Thyroid gland (tissue), 4 donors: ENCODE results near the gene JRKL. TPM values are rescaled to one million over a fixed set of nuclear protein-coding genes. Genes with fewer than 3 reads are reported as not detected.

Experiments used
- DNase-seq, 2 donors: peaks; one replicate each; pipeline ENCODE4 v3.0.0-alpha.2; 2019
- H3K27ac ChIP-seq, 3 donors: fragments of 200-600 bp; sonication (generic); 1 replicate in 2 of 3; 2 replicates in 1 of 3; pipeline ENCODE4 v1.5.1; 2016 to 2019; ENCODE audit warnings: mild to moderate bottlenecking in 1 of 3, moderate library complexity in 1 of 3
- H3K27me3 ChIP-seq: fragments of 200-600 bp; sonication (generic); one replicate; pipeline ENCODE4 v1.5.1; 2019
- H3K36me3 ChIP-seq, 2 donors: fragments of 200-600 bp; sonication (generic); one replicate each; pipeline ENCODE4 v1.5.1; 2016 to 2019
- H3K4me1 ChIP-seq, 2 donors: fragments of 200-600 bp; sonication (generic); one replicate each; pipeline ENCODE4 v1.5.1; 2017 to 2019
- H3K4me3 ChIP-seq, 3 donors: fragments of 200-600 bp; sonication (generic); replicated peaks in 1 of 3; 1 replicate in 2 of 3; 2 replicates in 1 of 3; pipeline ENCODE4 v1.5.1; 2016; ENCODE audit warnings: mild to moderate bottlenecking in 1 of 3
- H3K9me3 ChIP-seq: fragments of 200-600 bp; sonication (generic); one replicate; pipeline ENCODE4 v1.5.1; 2017
- CTCF ChIP-seq, 6 experiments: fragments of 200-600 bp in 3 of 6; fragments of 450-650 bp in 3 of 6; sonication (generic) in 3 of 6; IDR thresholded peaks; one replicate each; pipeline ENCODE4 v1.5.1; 2016 to 2019; ENCODE audit warnings: antibody characterized with exemption in 6 of 6, mild to moderate bottlenecking in 2 of 6, inconsistent platforms in 1 of 6, moderate library complexity in 1 of 6
- POLR2A ChIP-seq, 2 donors: fragments of 450-650 bp; IDR thresholded peaks; one replicate each; pipeline ENCODE4 v1.6.1; 2017; ENCODE audit warnings: antibody characterized with exemption in 2 of 2, mild to moderate bottlenecking in 2 of 2, moderate library complexity in 1 of 2
- WGBS, 2 donors: methylation state at CpG; one replicate each; pipeline ENCODE4 v1.1.5; 2017; 5-methylcytosine and 5-hydroxymethylcytosine counted together
- intact Hi-C: fragments of 100-400 bp; cut with DNase I; formaldehyde crosslinking; loops from one replicate; pipeline ENCODE4 v1.15.1; 2023
- total RNA-seq, 4 donors: library from RNA; depleted of rRNA; stranded (reverse); fragments of >200 nt; gene quantifications; one replicate each; pipeline ENCODE4 v1.2.3, GENCODE V29; 2016

Gene JRKL
- total RNA-seq, 4 donors from 2014 or later, result 9.4 to 11.6 (median 10.4) TPM

GRCh38 chr11:96365493-96365892 lies 24.3 kb upstream of the JRKL start:
- Histone ChIP-seq H3K36me3 (peaks cover 0 to 4% of the 10 kb centered on the region in 2 donors), H3K9me3 (no peaks in the 10 kb centered on the region), H3K27ac (no peak overlapping the region), H3K27me3 (no peaks in the 10 kb centered on the region), H3K4me1 (no peaks in the 10 kb centered on the region), H3K4me3 (no peak overlapping the region)
- 79 to 91% methylated on average over 1 of the region's 1 CpG for WGBS, 2 donors
- DNase-seq, result no peak
- no peak for TF ChIP-seq CTCF (IDR thresholded peaks at IDR 0.05)
- no peak for TF ChIP-seq POLR2A (IDR thresholded peaks at IDR 0.05)
- intact Hi-C loops, result no loop called here

- DNase-seq, result no peak
- Histone ChIP-seq H3K4me1 (no peaks in the 10 kb centered on the region), H3K4me3 (no peak overlapping the region), H3K36me3 (peaks cover 0 to 4% of the 10 kb centered on the region in 2 donors), H3K27me3 (no peaks in the 10 kb centered on the region), H3K27ac (no peak overlapping the region), H3K9me3 (no peaks in the 10 kb centered on the region)
- 95 to 96% methylated on average over 1 of the region's 1 CpG for WGBS, 2 donors
- TF ChIP-seq POLR2A (IDR thresholded peaks at IDR 0.05), result no peak
- intact Hi-C loops, result no loop called here
These were observed 23.8 kb upstream of the JRKL start for GRCh38 chr11:96366024-96366423.

GRCh38 chr11:96367342-96367741 lies 22.5 kb upstream of the JRKL start:
- no peak for TF ChIP-seq CTCF (IDR thresholded peaks at IDR 0.05)
- TF ChIP-seq POLR2A (IDR thresholded peaks at IDR 0.05), result no peak
- Histone ChIP-seq H3K27ac (no peak overlapping the region), H3K4me3 (no peak overlapping the region), H3K4me1 (no peaks in the 10 kb centered on the region), H3K9me3 (no peaks in the 10 kb centered on the region), H3K27me3 (no peaks in the 10 kb centered on the region), H3K36me3 (peaks cover 0 to 4% of the 10 kb centered on the region in 2 donors)
- DNase-seq, result no peak
- 94 to 95% methylated on average over 2 of the region's 2 CpGs for WGBS, 2 donors
- intact Hi-C loops, result no loop called here

GRCh38 chr11:96373826-96374225 lies 16.0 kb upstream of the JRKL start:
- no peaks in the 10 kb centered on the region for H3K36me3 ChIP-seq
- no peak for TF ChIP-seq CTCF (IDR thresholded peaks at IDR 0.05)
- TF ChIP-seq POLR2A (IDR thresholded peaks at IDR 0.05), result no peak
- H3K9me3 ChIP-seq, result no peaks in the 10 kb centered on the region
- no peak for DNase-seq
- H3K4me3 ChIP-seq, result no peak overlapping the region
- H3K4me1 ChIP-seq, result no peaks in the 10 kb centered on the region
- WGBS, 2 donors, result 94 to 97% methylated on average over 4 of the region's 4 CpGs
- H3K27me3 ChIP-seq, result no peaks in the 10 kb centered on the region
- intact Hi-C loops, result no loop called here
- H3K27ac ChIP-seq, result no peak overlapping the region

GRCh38 chr11:96376796-96377195 lies 13.0 kb upstream of the JRKL start:
- H3K4me3 ChIP-seq, result no peak overlapping the region
- H3K4me1 ChIP-seq, result no peaks in the 10 kb centered on the region
- no peaks in the 10 kb centered on the region for H3K9me3 ChIP-seq
- WGBS, 2 donors, result 83 to 97% methylated on average over 1 of the region's 1 CpG
- peaks cover 0 to under 1% of the 10 kb centered on the region in 2 donors for H3K36me3 ChIP-seq
- intact Hi-C loops, result no loop called here
- TF ChIP-seq CTCF (IDR thresholded peaks at IDR 0.05) (no peak), POLR2A (IDR thresholded peaks at IDR 0.05) (no peak)
- DNase-seq, result no peak
- H3K27ac ChIP-seq, result no peak overlapping the region
- H3K27me3 ChIP-seq, result no peaks in the 10 kb centered on the region

GRCh38 chr11:96384156-96384555 lies 5.7 kb upstream of the JRKL start:
- peaks cover 4 to 5% of the 10 kb centered on the region in 2 donors for H3K36me3 ChIP-seq
- intact Hi-C loops, result no loop called here
- H3K4me3 ChIP-seq, result no peak overlapping the region
- H3K27ac ChIP-seq, result no peak overlapping the region
- no peaks in the 10 kb centered on the region for H3K27me3 ChIP-seq
- no peak for DNase-seq
- WGBS, 2 donors, result 62 to 68% methylated on average over 3 of the region's 3 CpGs
- peaks cover 0 to 8% of the 10 kb centered on the region in 2 donors for H3K4me1 ChIP-seq
- no peaks in the 10 kb centered on the region for H3K9me3 ChIP-seq
- no peak for TF ChIP-seq CTCF (IDR thresholded peaks at IDR 0.05)
- no peak for TF ChIP-seq POLR2A (IDR thresholded peaks at IDR 0.05)
